AG09309 (cell line): ENCODE data around the gene COL9A3.
A peak's percentile ranks its signal among the peaks of the same experiment; 100 is the strongest.

Experiments
- DNase-seq: peaks from one replicate; pipeline ENCODE4 v3.0.0-alpha.2; 2010; ENCODE audit warnings: low read depth
- H3K4me3 ChIP-seq: 2 replicates; pipeline ENCODE4 v1.5.1; 2011; ENCODE audit warnings: mild to moderate bottlenecking, low read depth, low read length, moderate library complexity; ENCODE audit not compliant: control insufficient read depth
- CTCF ChIP-seq: IDR thresholded peaks from 2 replicates; pipeline ENCODE4 v1.5.1; 2011; ENCODE audit warnings: mild to moderate bottlenecking, low read depth, low read length, inconsistent platforms; ENCODE audit not compliant: insufficient read depth, control insufficient read depth; ENCODE audit errors: missing control alignments

Gene COL9A3

GRCh38 chr20:62885896-62886708 is 69.3 kb downstream of the COL9A3 start:
- no peak for TF ChIP-seq CTCF
- H3K4me3 ChIP-seq, result no peak overlapping the region
- DNase-seq, result no peak

GRCh38 chr20:62886709-62887058 is 69.8 kb downstream of the COL9A3 start:
- DNase-seq, result no peak

DNA sequence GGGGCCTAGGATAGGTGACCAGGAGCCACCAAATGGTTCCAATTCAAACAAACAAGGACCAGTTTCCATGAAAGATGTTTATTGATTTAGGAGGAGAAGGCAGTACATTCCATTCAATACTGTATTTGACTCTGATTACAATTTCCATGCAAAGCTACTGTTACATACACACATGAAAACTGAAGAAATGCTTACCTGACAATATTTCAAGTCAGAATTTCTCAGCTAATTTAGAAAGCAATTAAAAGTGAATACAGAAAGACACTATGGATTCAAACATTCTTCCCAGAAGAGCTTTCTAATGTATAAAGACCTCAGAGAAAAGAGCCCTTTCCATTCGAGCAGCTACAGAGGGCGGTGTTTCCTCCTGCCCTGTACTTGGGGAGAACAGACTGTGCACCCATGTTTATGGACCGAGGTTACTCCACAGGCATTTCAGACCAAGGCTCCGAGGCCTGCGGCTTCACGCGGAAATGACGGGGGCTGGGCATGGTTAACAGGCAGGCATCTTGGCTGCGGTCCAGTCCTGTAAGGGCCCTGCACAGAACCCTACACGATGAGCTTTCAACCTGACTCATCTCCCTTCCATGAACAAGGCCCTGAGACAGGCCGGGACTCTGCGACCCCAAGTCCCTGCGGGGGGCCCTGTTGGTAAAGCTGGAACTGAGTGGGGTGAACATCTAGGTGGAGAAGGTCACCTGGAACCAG is 70.5 kb downstream of the COL9A3 start:
- no peak overlapping the region for H3K4me3 ChIP-seq
- peak; percentile 17 for TF ChIP-seq CTCF
- peak; percentile 71 for DNase-seq

More at GRCh38 chr20:62886709-62887058, 69.8 kb downstream of the COL9A3 start:
- TF ChIP-seq CTCF, result no peak
- H3K4me3 ChIP-seq, result no peak overlapping the region

DNA sequence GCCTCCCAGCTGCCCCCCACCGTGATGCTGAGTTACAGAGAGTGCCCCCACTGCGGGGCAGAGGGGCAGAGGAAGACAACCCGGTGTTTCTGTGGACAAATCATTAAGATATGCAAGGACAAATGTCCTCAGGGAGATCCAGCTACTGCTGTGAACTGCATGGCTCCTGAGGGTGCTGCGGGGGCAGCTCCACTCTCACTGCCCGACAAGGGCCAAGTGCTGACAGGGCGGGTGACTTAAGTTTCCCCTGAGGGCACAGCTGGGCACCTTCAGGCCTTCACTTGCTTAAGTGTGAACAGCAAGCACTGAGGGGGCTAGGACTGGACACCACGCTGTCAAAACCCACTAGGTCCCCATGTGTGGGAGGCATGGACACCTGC is 71.0 kb downstream of the COL9A3 start:
- TF ChIP-seq CTCF, result no peak
- no peak overlapping the region for H3K4me3 ChIP-seq
- no peak for DNase-seq

DNA sequence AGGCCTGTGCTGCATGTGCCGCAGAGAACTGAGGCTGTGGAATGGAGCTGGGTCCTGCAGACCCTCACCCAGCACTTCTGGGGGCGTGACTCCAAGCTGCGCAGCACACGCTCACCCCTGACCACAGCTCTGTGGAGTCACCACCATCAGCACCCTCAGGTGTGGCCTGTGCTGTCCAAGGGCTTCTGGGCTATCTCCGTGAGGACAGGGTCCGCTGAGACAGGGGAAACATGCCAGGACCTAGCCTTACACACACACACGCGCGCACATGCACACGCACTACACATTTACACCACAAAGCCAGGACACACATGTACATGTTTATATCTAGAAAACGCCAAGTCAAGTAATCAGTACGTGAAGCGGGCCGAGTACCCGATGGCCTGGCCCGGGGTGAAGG is 71.6 kb downstream of the COL9A3 start:
- DNase-seq, result no peak
- no peak for TF ChIP-seq CTCF
- H3K4me3 ChIP-seq, result no peak overlapping the region

GRCh38 chr20:62888910-62889309 is 72.1 kb downstream of the COL9A3 start:
- TF ChIP-seq CTCF, result no peak
- DNase-seq, result no peak
- no peak overlapping the region for H3K4me3 ChIP-seq
